GM12875 (cell line): ENCODE results near the gene MYO1H.

Source experiments
- H3K4me3 ChIP-seq: one replicate; pipeline ENCODE4 v1.5.1; 2011; ENCODE audit warnings: low read depth, low read length, control low read depth
- CTCF ChIP-seq: IDR thresholded peaks from 2 replicates; pipeline ENCODE4 v1.5.1; 2011; ENCODE audit warnings: low read depth, mild to moderate bottlenecking, control low read depth, inconsistent platforms, low read length, moderate library complexity, borderline replicate concordance; ENCODE audit not compliant: insufficient read depth

MYO1H gene

GRCh38 chr12:109329686-109330085 is 18.0 kb upstream of the MYO1H start:
- no peak overlapping the region for H3K4me3 ChIP-seq
- no peak for TF ChIP-seq CTCF

- no peak overlapping the region for H3K4me3 ChIP-seq
- no peak for TF ChIP-seq CTCF
These were observed 17.1 kb upstream of the MYO1H start for GRCh38 chr12:109330282-109331230.

- TF ChIP-seq CTCF: no peak
- no peak overlapping the region for H3K4me3 ChIP-seq
These were observed 16.3 kb upstream of the MYO1H start for GRCh38 chr12:109331301-109331952.

- no peak overlapping the region for H3K4me3 ChIP-seq
- no peak for TF ChIP-seq CTCF
These were observed 12.8 kb upstream of the MYO1H start for GRCh38 chr12:109334887-109335286.

- no peak for TF ChIP-seq CTCF
- no peak overlapping the region for H3K4me3 ChIP-seq
These were observed 11.1 kb upstream of the MYO1H start for GRCh38 chr12:109336593-109336992.

- H3K4me3 ChIP-seq: no peak overlapping the region
- no peak for TF ChIP-seq CTCF
These were observed 4.0 kb upstream of the MYO1H start for GRCh38 chr12:109343677-109344076.
